PC-9 (cell line): ENCODE results near the gene SEC16B.

Experiments
- EZH2 ChIP-seq: fragments of 200-600 bp; sonication (generic); IDR thresholded peaks from 2 replicates; pipeline ENCODE4 v1.8.0; 2017; ENCODE audit warnings: antibody characterized with exemption, low read depth
- TF ChIP-seq, protein P1 (sequence below): fragments of 200-600 bp; sonication (generic); conservative IDR thresholded peaks from 2 replicates; pipeline ENCODE4 v1.6.1; 2017; ENCODE audit warnings: mixed run types, antibody characterized with exemption, mild to moderate bottlenecking, moderate library complexity

DNA sequence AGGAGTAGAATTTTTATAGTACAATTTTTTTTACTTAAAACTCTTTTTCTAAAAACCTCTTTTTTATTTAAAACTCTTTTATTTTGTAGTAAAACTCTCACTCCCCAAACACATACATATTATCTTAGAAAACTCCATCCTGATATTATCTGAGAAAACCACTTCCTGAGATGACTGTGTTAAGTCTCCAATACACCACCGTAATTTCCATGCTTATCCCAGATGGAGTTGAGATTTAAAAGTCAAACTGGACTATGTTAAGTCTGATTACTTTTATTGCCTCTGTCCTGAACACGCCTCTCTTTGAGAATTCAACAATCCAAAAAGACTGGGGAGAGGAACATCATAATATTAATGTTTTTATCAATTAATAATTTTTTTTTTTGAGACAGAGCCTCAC, 3.7 kb downstream of the SEC16B start:
- no peak for TF ChIP-seq EZH2
- TF ChIP-seq, protein P1, sequence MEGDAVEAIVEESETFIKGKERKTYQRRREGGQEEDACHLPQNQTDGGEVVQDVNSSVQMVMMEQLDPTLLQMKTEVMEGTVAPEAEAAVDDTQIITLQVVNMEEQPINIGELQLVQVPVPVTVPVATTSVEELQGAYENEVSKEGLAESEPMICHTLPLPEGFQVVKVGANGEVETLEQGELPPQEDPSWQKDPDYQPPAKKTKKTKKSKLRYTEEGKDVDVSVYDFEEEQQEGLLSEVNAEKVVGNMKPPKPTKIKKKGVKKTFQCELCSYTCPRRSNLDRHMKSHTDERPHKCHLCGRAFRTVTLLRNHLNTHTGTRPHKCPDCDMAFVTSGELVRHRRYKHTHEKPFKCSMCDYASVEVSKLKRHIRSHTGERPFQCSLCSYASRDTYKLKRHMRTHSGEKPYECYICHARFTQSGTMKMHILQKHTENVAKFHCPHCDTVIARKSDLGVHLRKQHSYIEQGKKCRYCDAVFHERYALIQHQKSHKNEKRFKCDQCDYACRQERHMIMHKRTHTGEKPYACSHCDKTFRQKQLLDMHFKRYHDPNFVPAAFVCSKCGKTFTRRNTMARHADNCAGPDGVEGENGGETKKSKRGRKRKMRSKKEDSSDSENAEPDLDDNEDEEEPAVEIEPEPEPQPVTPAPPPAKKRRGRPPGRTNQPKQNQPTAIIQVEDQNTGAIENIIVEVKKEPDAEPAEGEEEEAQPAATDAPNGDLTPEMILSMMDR = no peak
